Kidney tubule cell (primary cell): ENCODE results near the gene SFSWAP.
A peak's percentile ranks its signal among the peaks of the same experiment; 100 is the strongest.
"Not testable (repeated sequence)": the region's sequence is repeated elsewhere in the genome, so short reads cannot be mapped to it uniquely, and the experiment has no call there.

Experiments
- DNase-seq: peaks from one replicate; pipeline ENCODE4 v3.0.0-alpha.2; 2018; ENCODE audit warnings: low spot score

SFSWAP gene

DNA sequence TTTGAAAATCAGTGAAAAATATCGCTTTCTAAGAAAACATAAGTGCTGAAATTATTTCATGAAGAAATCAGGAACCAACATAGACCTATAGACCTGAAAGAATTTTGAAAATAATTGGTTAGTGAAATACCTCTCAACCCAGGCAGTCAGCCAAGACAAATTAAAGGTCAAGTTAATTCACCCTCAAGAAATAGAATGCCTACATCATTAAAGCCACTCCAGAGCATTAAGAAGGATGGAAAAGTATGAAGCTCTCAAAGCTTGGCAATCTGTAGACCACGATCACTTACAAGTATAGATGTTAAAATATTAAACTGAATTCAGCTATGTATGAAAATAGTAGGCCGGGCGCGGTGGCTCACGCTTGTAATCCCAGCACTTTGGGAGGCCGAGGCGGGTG, 48.3 kb downstream of the SFSWAP start:
- no peak for DNase-seq

DNA sequence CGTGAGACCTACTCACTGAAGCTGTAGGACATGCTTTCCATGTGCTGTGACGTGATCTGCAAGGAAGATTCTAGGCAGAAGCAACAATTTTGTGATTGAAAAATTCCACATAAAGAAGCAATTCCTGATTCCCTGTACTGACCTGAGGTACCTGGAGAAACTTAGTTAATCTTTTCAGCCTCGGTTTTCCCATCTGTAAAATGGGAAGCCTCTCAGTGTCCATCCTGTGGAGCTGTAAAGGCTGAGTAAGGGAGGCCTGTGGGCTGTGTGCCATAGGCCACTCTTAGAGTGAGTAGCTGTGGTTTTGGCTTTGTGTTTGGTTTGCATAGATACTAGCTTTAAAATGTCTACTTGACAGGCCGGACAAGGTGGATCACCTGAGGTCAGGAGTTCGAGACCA, 50.7 kb downstream of the SFSWAP start:
- no peak for DNase-seq

DNA sequence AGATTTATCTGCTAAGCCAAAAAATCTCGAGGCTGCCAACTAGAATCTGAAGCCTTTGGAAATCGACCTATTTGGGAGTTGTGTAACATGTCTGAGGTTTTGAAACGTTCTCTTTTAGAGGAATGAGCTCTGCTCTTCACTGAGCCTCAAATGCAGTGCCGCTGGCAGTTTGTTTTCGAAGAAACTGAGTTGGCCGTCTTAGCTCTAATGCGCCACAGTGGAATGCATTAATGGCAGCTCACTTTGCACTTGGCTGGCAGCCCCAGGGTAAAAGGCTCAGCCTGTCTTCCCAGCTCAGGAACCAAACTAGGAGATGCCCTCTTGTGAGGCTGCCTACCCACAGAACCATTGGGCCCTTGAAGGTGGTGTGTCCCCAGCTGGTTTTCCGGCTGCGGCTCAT, 53.8 kb downstream of the SFSWAP start:
- no peak for DNase-seq

- no peak for DNase-seq
Measured at GRCh38 chr12:131765961-131766360, 55.1 kb downstream of the SFSWAP start.

GRCh38 chr12:131766382-131767107, 55.7 kb downstream of the SFSWAP start:
- no peak for DNase-seq

DNA sequence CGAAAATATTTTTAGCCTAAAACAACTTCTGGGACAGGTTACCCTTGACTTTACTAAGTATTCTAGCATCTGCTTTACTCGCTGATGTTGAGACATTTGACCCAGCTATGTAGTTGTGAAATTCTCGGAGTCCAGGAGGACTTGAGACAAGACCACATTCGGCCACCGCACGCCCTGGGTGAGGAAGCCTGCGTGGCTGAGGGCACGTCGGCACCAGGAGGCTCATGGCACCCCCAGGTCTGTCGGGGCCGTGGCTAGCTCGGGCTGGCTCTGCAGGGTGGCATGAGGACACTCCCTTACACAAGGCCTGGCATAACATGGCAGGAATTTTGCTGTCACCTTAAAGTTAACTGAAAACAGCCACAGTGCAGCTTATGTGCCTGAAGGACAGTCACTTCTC, 59.2 kb downstream of the SFSWAP start:
- no peak for DNase-seq

- DNase-seq, result no peak
Measured at GRCh38 chr12:131771965-131772364, 61.1 kb downstream of the SFSWAP start.

GRCh38 chr12:131773582-131774221, 62.8 kb downstream of the SFSWAP start:
- no peak for DNase-seq

GRCh38 chr12:131774576-131775391, 63.9 kb downstream of the SFSWAP start:
- DNase-seq, result no peak

- no peak for DNase-seq
Measured at GRCh38 chr12:131775392-131776236, 64.7 kb downstream of the SFSWAP start.

- DNase-seq, result no peak
Measured at GRCh38 chr12:131776237-131776889, 65.5 kb downstream of the SFSWAP start.

- not testable (repeated sequence) for DNase-seq
Measured at GRCh38 chr12:131777269-131777668, 66.4 kb downstream of the SFSWAP start.

DNA sequence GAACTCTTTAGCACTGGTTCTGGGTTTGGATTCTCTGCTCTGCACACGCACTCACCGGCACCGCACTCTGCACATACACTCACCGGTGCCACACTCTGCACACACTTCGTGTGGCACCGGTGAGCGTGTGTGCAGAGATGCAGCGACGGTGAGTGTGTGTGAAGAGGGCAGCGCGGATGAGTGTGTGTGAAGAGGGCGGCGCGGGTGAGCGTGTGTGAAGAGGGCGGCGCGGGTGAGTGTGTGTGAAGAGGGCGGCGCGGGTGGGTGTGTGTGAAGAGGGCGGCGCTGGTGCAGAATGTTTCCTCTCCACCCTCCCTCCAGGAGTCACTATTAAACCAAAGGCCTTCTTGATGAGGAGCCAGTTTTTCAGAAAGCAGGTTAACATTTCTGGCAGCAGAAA, 68.1 kb downstream of the SFSWAP start:
- no peak for DNase-seq

DNA sequence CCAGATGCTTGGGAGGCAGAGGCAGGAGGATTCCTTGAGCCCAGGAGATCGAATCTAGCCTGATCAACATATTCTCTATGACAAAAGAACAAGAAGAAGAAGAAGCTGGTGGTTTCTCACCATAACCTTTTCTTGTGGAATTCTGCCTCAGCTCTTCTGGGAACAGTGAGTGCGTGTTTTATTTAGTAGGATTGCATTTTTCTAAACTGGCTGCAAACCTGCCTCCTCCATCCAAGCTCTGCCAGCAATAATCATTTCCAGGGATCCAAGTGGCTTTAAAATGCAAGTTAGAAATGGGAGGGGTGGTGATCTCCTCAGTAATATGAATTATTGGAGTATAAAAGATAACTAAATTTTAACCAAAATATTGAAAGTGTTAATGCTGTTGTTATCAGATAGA, 71.2 kb downstream of the SFSWAP start:
- no peak for DNase-seq

DNA sequence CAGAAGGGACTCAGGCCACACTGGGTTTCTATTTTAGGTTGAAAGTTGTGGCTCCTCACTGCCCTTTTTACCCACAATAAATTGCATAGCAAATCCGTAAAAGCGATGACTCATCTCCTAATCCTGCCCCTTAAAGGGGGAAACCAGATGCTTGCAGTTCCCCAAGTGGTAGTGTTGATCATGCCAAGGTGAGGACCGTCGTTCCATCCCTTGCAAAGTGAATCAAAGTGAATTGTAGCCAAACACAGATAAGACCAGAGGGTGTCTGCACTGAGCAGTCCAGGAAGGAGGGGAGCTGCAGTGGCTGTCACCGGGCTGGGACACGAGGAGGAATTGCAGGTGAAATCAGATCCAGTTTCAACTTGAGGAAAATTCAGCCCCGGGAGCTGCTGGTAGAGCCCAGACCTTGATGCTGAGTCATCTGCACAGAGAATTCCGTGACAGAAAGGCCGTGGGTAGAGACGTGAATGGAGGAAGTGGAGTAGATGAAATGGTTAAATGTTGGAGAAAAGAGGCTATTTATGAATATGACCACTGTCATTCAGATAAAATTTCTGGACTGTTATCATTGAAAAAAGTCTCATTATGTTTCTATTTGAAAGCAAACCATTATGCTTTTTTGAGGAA, 73.1 kb downstream of the SFSWAP start:
- DNase-seq, result peak; percentile 45

DNA sequence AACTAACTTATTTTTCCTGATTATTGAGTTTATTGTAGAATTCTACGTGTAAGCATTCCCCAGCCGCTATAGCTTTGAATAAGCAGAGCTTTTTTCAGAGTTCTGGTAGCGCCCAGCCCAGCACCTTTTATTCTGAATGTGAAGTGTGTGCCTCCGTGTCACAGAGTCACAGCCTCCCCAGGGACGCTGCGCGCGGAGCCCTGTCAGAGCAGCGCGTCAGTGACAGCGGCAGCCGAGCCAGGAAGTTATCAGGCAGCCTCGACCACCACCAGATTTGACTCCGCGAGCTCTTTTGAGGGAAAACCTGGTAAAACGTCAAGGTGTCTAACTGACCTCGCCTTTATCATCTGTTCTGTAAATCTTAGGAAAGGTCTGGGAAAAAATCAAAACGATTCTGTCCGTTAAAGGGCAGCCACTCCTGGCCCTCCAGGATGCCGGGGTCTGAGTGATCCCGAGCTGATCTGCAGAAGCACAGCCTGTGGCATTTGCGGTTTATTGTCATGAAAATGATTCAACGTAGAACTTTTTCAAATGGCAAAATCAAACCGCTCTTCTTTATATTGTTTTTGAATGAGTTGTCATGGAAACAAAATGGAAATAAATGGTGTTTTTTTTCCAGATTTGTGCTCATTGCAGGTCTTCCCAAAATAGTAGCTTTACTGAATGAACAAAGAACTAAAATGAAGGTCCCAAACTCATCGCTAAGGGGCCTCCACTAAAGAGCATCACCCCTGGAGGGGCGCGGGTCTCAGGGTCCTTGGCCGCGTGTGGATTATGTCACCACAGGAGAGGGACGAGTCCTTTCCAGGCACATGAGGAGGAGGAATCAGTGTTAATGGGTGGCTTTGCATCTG, 74.2 kb downstream of the SFSWAP start:
- no peak for DNase-seq

DNA sequence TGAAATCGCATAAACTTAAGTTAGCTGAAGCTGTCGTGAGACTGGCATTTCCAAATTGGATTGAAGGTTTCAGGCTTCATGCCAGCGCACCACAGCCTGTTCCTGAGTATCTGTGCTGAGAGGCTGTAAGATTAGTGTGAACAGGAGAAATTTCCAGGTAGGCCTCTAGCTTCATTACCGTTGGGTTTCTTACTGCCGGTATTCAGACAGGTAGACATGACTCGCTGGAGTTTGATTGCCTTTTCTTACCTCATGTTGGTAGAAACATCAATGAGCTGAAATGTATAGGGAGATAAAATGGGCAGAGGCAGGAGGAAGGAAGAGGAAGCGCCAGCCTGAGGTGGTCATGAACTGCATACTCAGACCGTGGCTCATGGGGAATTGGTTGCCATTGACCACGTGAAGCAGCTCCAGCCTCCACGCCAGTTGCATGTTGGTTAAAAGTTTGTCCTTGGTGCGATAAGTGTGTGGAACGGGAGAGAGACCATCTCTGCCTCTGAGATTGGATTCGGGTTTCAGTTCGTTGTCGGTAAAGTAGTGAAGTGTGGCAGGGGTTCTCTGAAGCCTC, 75.0 kb downstream of the SFSWAP start:
- DNase-seq, result peak; percentile 25

DNA sequence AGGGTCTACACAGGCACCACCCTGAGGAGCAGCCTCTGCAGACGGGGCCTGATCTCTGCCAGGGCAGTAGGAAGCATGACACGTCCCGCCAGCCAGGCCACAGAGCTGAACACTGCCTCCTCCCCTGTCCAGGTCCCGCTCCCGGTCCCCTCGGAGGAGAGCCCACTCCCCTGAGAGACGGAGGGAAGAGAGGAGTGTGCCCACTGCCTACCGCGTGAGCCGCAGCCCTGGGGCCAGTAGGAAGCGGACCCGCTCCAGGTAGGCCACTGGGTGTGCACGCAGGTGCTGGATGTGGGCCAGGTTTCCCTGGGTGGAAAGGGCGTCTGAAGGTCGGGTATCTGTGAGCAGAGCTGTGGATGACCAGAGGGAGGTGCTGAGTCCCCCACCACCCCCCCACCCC, 75.4 kb downstream of the SFSWAP start:
- no peak for DNase-seq

DNA sequence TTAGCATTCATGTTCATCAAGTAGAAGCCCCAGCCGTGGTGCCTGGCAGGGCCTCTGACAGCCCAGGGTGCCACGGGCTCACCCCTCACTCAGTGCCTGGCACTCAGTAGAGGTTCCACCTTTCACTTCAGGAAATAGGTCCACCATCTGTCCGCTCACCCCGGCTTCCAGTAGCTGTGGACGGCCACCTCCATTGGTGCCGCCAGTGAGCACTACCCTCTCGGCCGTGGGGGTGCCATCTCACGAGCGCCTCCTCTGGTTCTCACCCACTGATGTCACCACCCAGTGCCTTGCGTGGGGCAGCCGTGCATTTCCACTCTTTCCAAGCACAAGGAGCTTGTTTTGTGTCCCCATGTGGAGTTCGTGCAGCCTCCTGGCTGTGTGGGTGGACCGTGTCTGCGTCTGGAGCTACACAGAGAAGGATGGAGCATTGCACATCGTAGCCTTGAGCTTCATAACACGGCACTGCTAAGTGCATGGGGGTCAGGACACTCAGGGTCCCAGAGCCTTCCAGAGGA, 76.3 kb downstream of the SFSWAP start:
- DNase-seq, result no peak

DNA sequence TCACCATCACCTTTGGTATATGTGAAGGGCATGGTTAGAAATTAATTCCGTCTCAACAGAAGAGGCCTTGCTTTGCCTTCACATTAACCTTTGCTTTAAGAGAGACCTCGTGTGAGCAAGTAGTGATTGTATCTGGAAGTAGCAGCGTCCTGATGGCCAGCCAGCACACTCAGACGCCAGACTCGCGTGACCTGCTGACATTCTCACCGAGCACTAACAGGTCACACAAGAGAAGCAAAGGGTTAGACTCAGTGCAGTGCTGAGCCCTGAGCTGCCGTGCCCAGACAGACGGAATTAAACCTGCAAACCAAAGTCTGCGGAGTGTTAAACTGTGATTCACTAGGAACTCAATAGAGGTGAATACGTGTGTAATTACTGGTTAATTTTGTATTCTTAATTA, 77.2 kb downstream of the SFSWAP start:
- DNase-seq, result no peak
